ENCODE data around the gene KCTD3.

- TF ChIP-seq CTCF (IDR thresholded peaks at IDR 0.05) (no peak), POLR2AphosphoS5 (IDR thresholded peaks at IDR 0.05; ENCODE audit: insufficient read depth in 1 of 2, low read depth in 1 of 2) (no peak), POLR2A (IDR thresholded peaks at IDR 0.05) (no peak)
Observed at GRCh38 chr1:215568299-215568692, 1.2 kb downstream of the KCTD3 start.
